ENCODE results near the gene ZNF628. TPM values are rescaled to one million over a fixed set of nuclear protein-coding genes. Genes with fewer than 3 reads are reported as not detected.

ZNF628 gene
- total and polyA plus RNA-seq, 7 donors = 1.4 to 15.0 (median 2.5) TPM

GRCh38 chr19:55486971-55487923 lies 10.8 kb downstream of the ZNF628 start:
- TF ChIP-seq EP300 (IDR thresholded peaks at IDR 0.05) (no peak), POLR2AphosphoS5 (IDR thresholded peaks at IDR 0.05) (peak in 3 of 4 donors; percentile 70 to 85 (median 73))
- peak overlapping the region in 3 of 4 donors; percentile 40 to 48 (median 43) for H3K4me3 ChIP-seq
- peak overlapping the region; percentile 94 to 99 (median 96) for H3K27ac ChIP-seq
- WGBS, 2 donors = 34 to 54% methylated on average over 27 of the region's 27 CpGs
- H3K27me3 ChIP-seq = no peaks in the 10 kb centered on the region
- intact Hi-C loops (cut with DNase I) = no loop called here
- peak; percentile 93 for DNase-seq
- H3K4me1 ChIP-seq = peaks cover 0 to 84% (median 82%) of the 10 kb centered on the region in 4 donors
- H3K9me3 ChIP-seq = no peaks in the 10 kb centered on the region
- H3K36me3 ChIP-seq = peaks cover 0 to 15% (median 11%) of the 10 kb centered on the region in 4 donors

- Histone ChIP-seq H3K4me3 (peak within 1 kb of the TSS in 3 of 4 donors; percentile 40 to 48 (median 43)), H3K36me3 (peaks cover 0 to 6% (median 3%) of the 10 kb centered on the region in 4 donors), H3K9me3 (no peaks in the 10 kb centered on the region), H3K4me1 (peaks cover 0 to 92% (median 90%) of the 10 kb centered on the region in 4 donors), H3K27ac (peak within 1 kb of the TSS; percentile 94 to 99 (median 96)), H3K27me3 (no peaks in the 10 kb centered on the region)
- intact Hi-C loops (cut with DNase I) = no loop called here
- peak; percentile 90 for DNase-seq
- WGBS, 2 donors = 18 to 27% methylated on average over 18 to 20 of the region's 21 CpGs
- TF ChIP-seq EP300 (IDR thresholded peaks at IDR 0.05) = no peak
- peak in 2 of 4 donors; percentile 49 to 54 for TF ChIP-seq POLR2AphosphoS5 (IDR thresholded peaks at IDR 0.05)
Observed at GRCh38 chr19:55487924-55488687, 11.7 kb downstream of the ZNF628 start, which contains the start of gene SSC5D. Gene SSC5D, plus strand, starts transcription at chr19:55488436. Its CDS starts 154 bp downstream, at chr19:55488590.

- WGBS, 2 donors = 59 to 64% methylated on average over 36 of the region's 36 CpGs
- H3K4me1 ChIP-seq = peaks cover 0 to 97% (median 95%) of the 10 kb centered on the region in 4 donors
Observed at GRCh38 chr19:55488986-55489710, 12.7 kb downstream of the ZNF628 start.

GRCh38 chr19:55489711-55490477 lies 13.5 kb downstream of the ZNF628 start:
- TF ChIP-seq CTCF (IDR thresholded peaks at IDR 0.05) (no peak), POLR2A (IDR thresholded peaks at IDR 0.05) (no peak), POLR2AphosphoS5 (IDR thresholded peaks at IDR 0.05) (no peak), EP300 (IDR thresholded peaks at IDR 0.05) (no peak)
- H3K36me3 ChIP-seq = no peaks in the 10 kb centered on the region
- 60 to 68% methylated on average over 21 of the region's 21 CpGs for WGBS, 2 donors
- peak overlapping the region; percentile 94 to 99 (median 96) for H3K27ac ChIP-seq
- intact Hi-C loops (cut with DNase I) = loop anchor here (10.0 kb wide), 1 partner anchor 205 kb away; the partner anchor contains the start of genes BRSK1 and HSPBP1
- peak overlapping the region in 3 of 4 donors; percentile 40 to 48 (median 43) for H3K4me3 ChIP-seq
- DNase-seq = peak; percentile 71
- H3K4me1 ChIP-seq = peaks cover 0 to 91% (median 91%) of the 10 kb centered on the region in 4 donors
- H3K9me3 ChIP-seq = no peaks in the 10 kb centered on the region
- H3K27me3 ChIP-seq = no peaks in the 10 kb centered on the region

More at GRCh38 chr19:55488986-55489710, 12.7 kb downstream of the ZNF628 start:
- peak overlapping the region; percentile 94 to 99 (median 96) for H3K27ac ChIP-seq
- H3K9me3 ChIP-seq = no peaks in the 10 kb centered on the region
- intact Hi-C loops (cut with DNase I) = no loop called here
- TF ChIP-seq POLR2AphosphoS5 (IDR thresholded peaks at IDR 0.05) = peak in 1 of 4 donors; percentile 42
- TF ChIP-seq POLR2A (IDR thresholded peaks at IDR 0.05) = peak in 1 of 2 donors; percentile 13
- no peak for TF ChIP-seq CTCF (IDR thresholded peaks at IDR 0.05)
- no peak for TF ChIP-seq EP300 (IDR thresholded peaks at IDR 0.05)
- peak; percentile 86 for DNase-seq
- peak overlapping the region in 3 of 4 donors; percentile 40 to 48 (median 43) for H3K4me3 ChIP-seq
- H3K27me3 ChIP-seq = no peaks in the 10 kb centered on the region
- no peaks in the 10 kb centered on the region for H3K36me3 ChIP-seq
